Spinal cord (tissue), 10 donors: Measurements from ENCODE around the gene CEP63. TPM values are rescaled to one million over a fixed set of nuclear protein-coding genes. Genes with fewer than 3 reads are reported as not detected.

Experiments used
- DNase-seq, 6 donors: peaks; one replicate each; pipeline versions ENCODE4 v3.0.0 to v3.0.0-alpha.2; 2013 to 2015; ENCODE audit warnings: low spot score in 6 of 6, low read depth in 4 of 6
- H3K27ac ChIP-seq: one replicate; pipeline ENCODE4 v1.5.1; 2013; ENCODE audit warnings: low read depth, low read length, control low read depth
- H3K27me3 ChIP-seq: one replicate; pipeline ENCODE4 v1.6.1; 2013; ENCODE audit warnings: low read length; ENCODE audit not compliant: control insufficient read depth, insufficient read depth
- H3K36me3 ChIP-seq: one replicate; pipeline ENCODE4 v1.6.1; 2013; ENCODE audit warnings: low read length; ENCODE audit not compliant: control insufficient read depth, insufficient read depth
- H3K4me1 ChIP-seq: one replicate; pipeline ENCODE4 v1.6.1; 2013; ENCODE audit warnings: low read length; ENCODE audit not compliant: control insufficient read depth, insufficient read depth
- H3K4me3 ChIP-seq: one replicate; pipeline ENCODE4 v1.5.1; 2013; ENCODE audit warnings: low read depth, low read length, control low read depth
- H3K9me3 ChIP-seq: one replicate; pipeline ENCODE4 v1.6.1; 2013; ENCODE audit warnings: low read length; ENCODE audit not compliant: control insufficient read depth, insufficient read depth
- WGBS: methylation state at CpG from one replicate; pipeline ENCODE4 v1.1.5; 2013; ENCODE audit warnings: missing lambda C conversion rate; ENCODE audit not compliant: insufficient coverage; 5-methylcytosine and 5-hydroxymethylcytosine counted together
- polyA plus RNA-seq, 2 donors: library from polyadenylated mRNA; unstranded; fragments of 120-200 nt; gene quantifications; one replicate each; pipeline ENCODE4 v1.2.1, GENCODE V29; 2013; ENCODE audit not compliant: insufficient read length in 2 of 2
- total RNA-seq, 2 donors: library from RNA; depleted of rRNA in 1 of 2; stranded (reverse); fragments of 120-200 nt in 1 of 2; fragments of >200 nt in 1 of 2; gene quantifications; one replicate each; pipeline versions ENCODE4 v1.2.3 to v1.2.4, GENCODE V29; 2013 to 2014
- donor health status: healthy.

The CEP63 gene
- total and polyA plus RNA-seq, 4 donors, result 26.3 to 35.2 (median 28.6) TPM

DNA sequence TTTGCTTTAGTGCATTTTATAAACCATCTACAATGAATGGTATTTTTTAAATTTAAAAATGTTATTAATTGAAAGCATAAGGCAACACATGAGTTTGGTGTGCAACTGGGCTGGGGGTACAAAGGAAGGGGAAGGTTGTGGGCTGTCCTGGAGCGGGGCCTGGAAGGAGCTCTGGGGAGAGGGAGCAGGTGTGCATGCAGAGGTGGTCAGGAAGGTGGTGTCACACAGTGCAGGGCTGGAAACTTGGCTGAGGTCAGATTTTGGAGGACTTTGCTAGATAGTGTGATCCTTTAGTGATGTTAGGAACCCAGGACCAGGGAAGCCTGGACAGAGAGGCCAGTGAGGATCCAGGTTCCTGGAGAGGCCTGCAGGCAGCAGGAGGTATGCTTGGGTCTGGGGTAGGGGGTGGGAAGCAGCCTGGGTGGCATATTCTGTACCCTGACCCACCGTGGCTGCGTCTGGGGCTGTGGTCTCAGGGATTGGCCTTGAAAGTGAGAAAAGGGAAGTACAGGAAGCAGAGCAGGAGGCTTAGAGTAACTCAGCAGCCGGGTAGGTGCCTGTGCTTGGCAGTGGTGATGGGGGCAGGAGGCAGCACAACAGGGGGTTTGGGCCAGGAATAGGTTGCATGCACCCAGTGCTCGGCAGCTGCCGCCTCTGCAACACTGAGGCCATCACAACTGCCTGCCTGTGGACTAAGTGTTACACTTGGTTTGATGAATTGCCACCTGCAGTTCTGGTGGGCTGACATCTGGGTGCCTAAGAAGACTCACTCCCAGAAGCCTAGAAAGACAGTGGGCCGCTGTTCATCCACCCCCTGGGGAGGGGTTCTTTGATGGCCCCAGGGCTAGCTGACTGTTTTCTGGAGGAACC is 132.0 kb downstream of the CEP63 start:
- peaks cover 6% of the 10 kb centered on the region for H3K36me3 ChIP-seq
- no peak overlapping the region for H3K4me3 ChIP-seq
- DNase-seq, result no peak
- no peaks in the 10 kb centered on the region for H3K9me3 ChIP-seq
- no peaks in the 10 kb centered on the region for H3K27me3 ChIP-seq
- no peak overlapping the region for H3K27ac ChIP-seq
- 59% methylated on average over 6 of the region's 7 CpGs for WGBS
- peaks cover 22% of the 10 kb centered on the region for H3K4me1 ChIP-seq

DNA sequence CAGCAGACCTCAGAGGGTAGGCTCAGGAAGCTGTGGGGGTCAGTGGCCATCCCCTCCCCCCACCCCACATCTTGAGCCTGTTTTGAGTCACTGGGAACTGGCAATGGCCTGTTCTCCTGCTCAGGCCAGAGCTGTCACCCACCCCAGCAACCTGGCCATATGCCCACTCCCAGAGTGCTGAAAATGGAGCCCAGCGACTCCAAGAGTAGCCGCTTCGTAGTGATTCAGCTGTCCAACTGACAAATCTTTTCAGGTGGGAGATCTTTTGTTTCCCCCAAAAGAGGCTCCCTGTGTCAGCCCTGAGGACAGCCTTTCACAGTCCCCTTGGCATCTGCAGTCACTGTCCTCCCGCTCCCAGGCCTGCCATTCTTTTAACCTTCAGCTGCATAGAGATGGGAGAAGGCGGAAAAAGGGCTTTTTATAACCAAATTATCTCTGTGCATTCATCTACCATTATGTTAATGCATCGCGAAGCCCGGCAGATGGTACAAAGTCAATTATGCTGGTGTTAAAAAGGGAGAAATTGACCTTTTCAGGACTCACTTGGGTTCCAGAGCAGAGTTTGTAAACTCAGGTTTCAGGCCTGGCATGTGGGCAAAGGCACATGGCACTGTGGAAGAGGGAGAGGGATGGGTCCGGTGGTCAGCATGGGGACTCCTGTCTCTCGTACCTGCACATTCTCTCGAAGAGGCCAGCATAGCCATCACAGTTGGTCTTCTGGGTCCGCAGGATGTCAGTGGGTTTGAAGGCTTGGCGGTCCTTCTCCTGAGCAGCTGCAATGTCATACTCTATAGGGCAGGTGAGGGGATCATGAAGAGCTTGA is 132.8 kb downstream of the CEP63 start:
- DNase-seq, result peak in 3 of 6 donors; percentile 23 to 74 (median 62)
- no peak overlapping the region for H3K27ac ChIP-seq
- no peaks in the 10 kb centered on the region for H3K27me3 ChIP-seq
- 65% methylated on average over 9 of the region's 13 CpGs for WGBS
- peaks cover 8% of the 10 kb centered on the region for H3K36me3 ChIP-seq
- H3K4me1 ChIP-seq, result peaks cover 22% of the 10 kb centered on the region
- H3K9me3 ChIP-seq, result no peaks in the 10 kb centered on the region
- H3K4me3 ChIP-seq, result no peak overlapping the region

DNA sequence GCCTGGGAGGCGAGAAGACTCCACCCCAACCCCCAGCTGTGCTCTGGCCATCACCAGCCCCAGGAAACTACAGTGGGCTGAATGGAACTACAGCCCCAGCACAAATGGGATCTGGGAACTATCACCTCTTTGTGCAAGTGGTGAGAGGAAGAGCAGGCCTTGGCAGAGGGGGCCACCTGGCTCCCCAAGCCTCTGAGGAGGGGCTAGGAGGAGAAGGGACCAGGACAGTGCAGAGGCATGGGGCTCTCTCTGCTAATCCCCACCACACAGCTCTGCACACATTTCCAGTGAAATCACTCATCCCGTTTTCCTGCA is 133.4 kb downstream of the CEP63 start:
- Histone ChIP-seq H3K27me3 (no peaks in the 10 kb centered on the region), H3K27ac (no peak overlapping the region), H3K4me3 (no peak overlapping the region), H3K36me3 (peaks cover 8% of the 10 kb centered on the region), H3K4me1 (peaks cover 22% of the 10 kb centered on the region), H3K9me3 (no peaks in the 10 kb centered on the region)
- no peak for DNase-seq
- WGBS, result 50% methylated on average over 1 of the region's 2 CpGs

DNA sequence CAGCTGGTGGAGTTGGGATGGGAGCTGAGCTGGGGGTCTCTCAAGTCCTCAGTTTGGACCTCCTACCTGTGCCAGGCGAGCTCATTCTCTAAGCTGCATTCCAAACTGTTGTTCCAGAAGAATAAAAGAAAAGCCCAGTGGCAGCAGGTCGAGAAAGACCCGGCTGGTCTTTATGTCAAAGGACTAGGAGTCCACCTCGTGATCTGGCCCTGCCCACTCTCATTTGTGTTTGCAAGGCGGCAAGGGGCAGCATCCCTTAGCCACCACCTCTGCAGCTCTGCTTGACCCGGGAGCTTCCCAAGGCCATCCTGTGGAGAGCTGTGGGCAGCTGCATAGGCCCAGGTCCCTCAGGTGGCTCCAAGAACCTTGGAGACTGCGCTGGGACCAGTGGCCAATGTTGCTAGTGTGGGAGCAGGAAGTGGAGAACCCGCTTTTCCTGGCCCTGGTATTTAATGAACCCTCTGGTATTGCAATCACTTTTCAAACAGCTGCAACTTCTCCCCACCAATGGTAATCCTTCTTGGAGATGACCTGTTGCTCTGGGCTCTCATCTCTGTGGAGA is 134.1 kb downstream of the CEP63 start:
- Histone ChIP-seq H3K27ac (no peak overlapping the region), H3K27me3 (no peaks in the 10 kb centered on the region), H3K4me3 (no peak overlapping the region), H3K36me3 (peaks cover 8% of the 10 kb centered on the region), H3K4me1 (peaks cover 22% of the 10 kb centered on the region), H3K9me3 (no peaks in the 10 kb centered on the region)
- DNase-seq, result no peak
- 89% methylated on average over 8 of the region's 8 CpGs for WGBS

DNA sequence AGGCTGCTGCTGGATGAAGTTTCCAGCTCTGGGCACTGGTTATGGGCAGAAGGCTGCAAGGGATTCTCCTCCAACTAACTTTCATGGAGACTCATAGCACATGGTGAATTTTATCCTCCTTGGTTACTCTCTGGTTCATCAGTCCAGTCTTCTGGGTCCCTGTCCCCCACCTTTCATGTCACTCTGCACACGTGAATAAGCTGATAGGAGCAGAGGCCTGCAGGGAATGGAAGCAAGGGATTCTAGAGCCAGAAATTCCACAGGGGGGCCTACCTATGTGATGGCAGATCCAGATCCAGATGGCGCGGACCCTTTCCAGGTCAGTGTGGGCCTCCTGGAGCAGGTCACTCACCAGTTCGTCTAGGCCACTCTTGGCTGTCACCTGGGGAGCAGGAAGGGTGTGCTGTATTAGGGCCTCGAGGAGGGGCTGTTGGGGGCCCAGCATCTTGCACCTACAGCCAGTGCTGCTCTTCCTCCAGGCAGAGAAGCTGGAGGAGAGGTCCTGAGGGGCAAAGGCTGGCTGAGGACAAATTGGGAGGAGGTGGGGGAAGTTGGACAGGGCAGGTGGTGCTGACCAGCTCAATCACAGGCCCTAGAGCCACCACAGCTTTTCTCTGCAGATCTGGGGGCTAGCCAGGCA is 134.7 kb downstream of the CEP63 start:
- H3K36me3 ChIP-seq, result peaks cover 8% of the 10 kb centered on the region
- DNase-seq, result no peak
- H3K27me3 ChIP-seq, result no peaks in the 10 kb centered on the region
- peaks cover 22% of the 10 kb centered on the region for H3K4me1 ChIP-seq
- no peak overlapping the region for H3K4me3 ChIP-seq
- H3K27ac ChIP-seq, result no peak overlapping the region
- 97% methylated on average over 5 of the region's 5 CpGs for WGBS
- no peaks in the 10 kb centered on the region for H3K9me3 ChIP-seq

DNA sequence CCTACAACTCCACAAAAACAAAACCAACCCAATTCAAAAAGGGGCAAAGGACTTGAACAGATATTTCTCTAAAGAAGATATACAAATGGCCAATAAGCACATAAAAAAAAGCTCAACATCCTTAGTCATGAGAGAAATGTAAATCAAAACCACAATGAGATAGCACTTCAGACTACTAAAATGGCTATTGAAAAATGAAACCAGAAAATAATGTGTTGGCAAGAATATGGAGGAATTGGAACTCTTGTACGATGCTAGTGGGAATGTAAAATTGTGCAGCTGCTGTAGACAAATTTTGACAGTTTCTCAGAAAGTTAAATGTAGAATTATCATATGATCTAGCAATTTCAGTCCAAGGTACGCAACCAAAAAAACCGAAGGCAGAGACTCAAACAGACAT is 136.0 kb downstream of the CEP63 start:
- no peak for DNase-seq
- Histone ChIP-seq H3K27me3 (no peaks in the 10 kb centered on the region), H3K27ac (no peak overlapping the region), H3K4me1 (peaks cover 22% of the 10 kb centered on the region), H3K36me3 (peaks cover 8% of the 10 kb centered on the region), H3K9me3 (no peaks in the 10 kb centered on the region), H3K4me3 (no peak overlapping the region)
- WGBS, result no CpG with 5 or more reads among the region's 3 CpGs

DNA sequence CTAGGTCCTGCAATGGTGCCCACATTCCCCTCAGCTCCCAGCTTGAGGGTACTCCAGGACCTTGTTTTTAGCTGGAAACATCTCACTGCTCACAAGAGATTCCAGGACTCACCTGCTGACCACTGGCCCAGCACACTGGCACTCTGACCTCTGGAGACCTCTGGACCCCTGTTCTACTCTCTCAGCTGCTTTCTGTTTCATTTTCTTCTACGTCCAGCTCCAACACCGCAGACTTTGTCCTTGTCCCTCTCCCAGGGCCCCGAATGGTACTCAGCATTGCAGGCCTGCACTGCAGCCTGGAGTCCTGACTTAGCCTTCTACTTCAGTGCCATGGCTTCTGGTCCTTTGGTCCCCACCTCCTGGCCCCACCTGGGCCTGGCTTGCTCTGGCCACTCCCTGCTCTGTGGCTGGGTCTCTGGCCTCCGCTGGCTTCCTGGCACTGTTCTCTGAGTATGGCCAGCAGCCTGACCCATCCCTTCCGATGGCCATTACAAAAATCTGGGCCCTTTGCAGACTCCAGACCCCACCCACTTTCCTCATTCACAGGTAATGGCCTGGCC is 137.0 kb downstream of the CEP63 start:
- no peak overlapping the region for H3K4me3 ChIP-seq
- peaks cover 8% of the 10 kb centered on the region for H3K36me3 ChIP-seq
- DNase-seq, result no peak
- H3K9me3 ChIP-seq, result no peaks in the 10 kb centered on the region
- peaks cover 18% of the 10 kb centered on the region for H3K4me1 ChIP-seq
- WGBS, result 76% methylated on average over 5 of the region's 5 CpGs
- no peaks in the 10 kb centered on the region for H3K27me3 ChIP-seq
- H3K27ac ChIP-seq, result no peak overlapping the region

DNA sequence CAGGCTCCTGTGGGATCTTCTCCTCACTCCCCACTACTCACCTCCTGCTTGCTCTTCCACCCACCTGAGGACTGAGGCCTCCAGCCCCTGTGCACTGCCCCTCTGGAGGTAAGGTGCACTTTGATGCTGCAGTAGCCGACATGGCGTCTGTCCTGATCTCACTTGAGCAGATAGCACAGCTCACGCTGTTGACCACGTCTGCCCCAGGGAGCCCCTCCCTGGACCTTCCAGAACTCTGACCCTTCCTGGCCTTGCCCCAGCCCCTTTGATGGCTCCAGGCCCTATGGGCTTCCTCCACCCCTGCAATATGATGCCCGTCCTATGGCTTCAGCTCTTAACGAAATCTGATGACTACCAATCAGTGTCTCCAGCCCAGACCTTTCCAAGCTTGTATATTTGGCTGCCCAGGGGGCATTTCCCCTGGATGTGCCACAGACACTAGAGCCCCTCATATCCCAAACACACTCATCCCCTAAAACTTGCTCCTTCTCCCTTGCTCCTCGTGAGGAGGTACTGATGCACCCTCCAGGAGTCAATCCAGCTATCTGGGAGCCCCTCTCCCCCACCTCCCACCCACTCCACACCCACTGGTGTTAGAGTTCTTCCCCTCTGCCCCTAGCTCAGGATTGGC is 137.9 kb downstream of the CEP63 start:
- H3K4me3 ChIP-seq, result no peak overlapping the region
- DNase-seq, result no peak
- H3K36me3 ChIP-seq, result peaks cover 8% of the 10 kb centered on the region
- no peak overlapping the region for H3K27ac ChIP-seq
- WGBS, result 92% methylated on average over 7 of the region's 7 CpGs
- H3K27me3 ChIP-seq, result no peaks in the 10 kb centered on the region
- no peaks in the 10 kb centered on the region for H3K9me3 ChIP-seq
- peaks cover 9% of the 10 kb centered on the region for H3K4me1 ChIP-seq
